NT2/D1 (cell line): ENCODE data around the gene TNFRSF14.

Experiments used
- DNase-seq: peaks from one replicate; pipeline ENCODE4 v3.0.0-alpha.2; 2011; ENCODE audit warnings: low read depth, low spot score
- H3K27me3 ChIP-seq: 2 replicates; pipeline ENCODE4 v1.6.0; 2011; ENCODE audit warnings: mild to moderate bottlenecking; ENCODE audit not compliant: insufficient read length, insufficient read depth
- H3K36me3 ChIP-seq: 2 replicates; pipeline ENCODE4 v1.6.1; 2011; ENCODE audit warnings: mild to moderate bottlenecking, low read length, mixed read lengths; ENCODE audit not compliant: insufficient read depth, insufficient read length
- H3K4me1 ChIP-seq: 2 replicates; pipeline ENCODE4 v1.5.1; 2011; ENCODE audit not compliant: insufficient read depth, insufficient read length
- H3K4me3 ChIP-seq: 2 replicates; pipeline ENCODE4 v1.5.1; 2011; ENCODE audit warnings: low read depth; ENCODE audit not compliant: insufficient read length
- H3K9ac ChIP-seq: 2 replicates; pipeline ENCODE4 v1.6.0; 2011; ENCODE audit warnings: low read depth; ENCODE audit not compliant: insufficient read length
- H3K9me3 ChIP-seq: 2 replicates; pipeline ENCODE4 v1.5.1; 2011; ENCODE audit warnings: mild to moderate bottlenecking, low read length; ENCODE audit not compliant: insufficient read depth
- SUZ12 ChIP-seq: IDR thresholded peaks from 2 replicates; pipeline ENCODE4 v1.6.1; 2011; ENCODE audit not compliant: insufficient read length, insufficient read depth; ENCODE audit errors: extremely low read depth
- YY1 ChIP-seq: IDR thresholded peaks from 2 replicates; pipeline ENCODE4 v1.6.1; 2011; ENCODE audit not compliant: insufficient read length, insufficient read depth
- ZNF274 ChIP-seq: IDR thresholded peaks from 2 replicates; pipeline ENCODE4 v1.6.1; 2011; ENCODE audit warnings: mild to moderate bottlenecking, low read depth, low read length

The TNFRSF14 gene

GRCh38 chr1:2518528-2518927 lies 37.6 kb upstream of the TNFRSF14 start:
- Histone ChIP-seq H3K27me3 (no peaks in the 10 kb centered on the region), H3K4me1 (peaks cover 3% of the 10 kb centered on the region), H3K9ac (no peak overlapping the region), H3K9me3 (no peaks in the 10 kb centered on the region), H3K4me3 (no peak overlapping the region), H3K36me3 (peaks cover 80% of the 10 kb centered on the region)
- TF ChIP-seq SUZ12 (no peak), ZNF274 (no peak), YY1 (no peak)
- DNase-seq, result no peak

- H3K4me3 ChIP-seq, result no peak overlapping the region
- H3K36me3 ChIP-seq, result peaks cover 78% of the 10 kb centered on the region
- TF ChIP-seq ZNF274 (no peak), SUZ12 (no peak), YY1 (no peak)
- no peak overlapping the region for H3K9ac ChIP-seq
- H3K27me3 ChIP-seq, result no peaks in the 10 kb centered on the region
- H3K4me1 ChIP-seq, result peaks cover 3% of the 10 kb centered on the region
- H3K9me3 ChIP-seq, result no peaks in the 10 kb centered on the region
- no peak for DNase-seq
Observed at GRCh38 chr1:2519029-2519685, 37.0 kb upstream of the TNFRSF14 start.

GRCh38 chr1:2519729-2520128 lies 36.4 kb upstream of the TNFRSF14 start:
- Histone ChIP-seq H3K4me1 (peaks cover 4% of the 10 kb centered on the region), H3K36me3 (peaks cover 74% of the 10 kb centered on the region), H3K9me3 (no peaks in the 10 kb centered on the region), H3K4me3 (no peak overlapping the region), H3K27me3 (no peaks in the 10 kb centered on the region), H3K9ac (no peak overlapping the region)
- no peak for TF ChIP-seq SUZ12
- TF ChIP-seq YY1, result no peak
- no peak for TF ChIP-seq ZNF274
- DNase-seq, result no peak

GRCh38 chr1:2520206-2520605 lies 36.0 kb upstream of the TNFRSF14 start:
- Histone ChIP-seq H3K9ac (no peak overlapping the region), H3K4me3 (no peak overlapping the region), H3K9me3 (no peaks in the 10 kb centered on the region), H3K36me3 (peaks cover 73% of the 10 kb centered on the region), H3K27me3 (no peaks in the 10 kb centered on the region), H3K4me1 (peaks cover 9% of the 10 kb centered on the region)
- TF ChIP-seq SUZ12 (no peak), YY1 (no peak), ZNF274 (no peak)
- no peak for DNase-seq

- TF ChIP-seq ZNF274 (no peak), YY1 (no peak), SUZ12 (no peak)
- DNase-seq, result no peak
- peaks cover 69% of the 10 kb centered on the region for H3K36me3 ChIP-seq
- H3K27me3 ChIP-seq, result no peaks in the 10 kb centered on the region
- peaks cover 11% of the 10 kb centered on the region for H3K4me1 ChIP-seq
- H3K9ac ChIP-seq, result no peak overlapping the region
- no peak overlapping the region for H3K4me3 ChIP-seq
- H3K9me3 ChIP-seq, result no peaks in the 10 kb centered on the region
Observed at GRCh38 chr1:2520806-2521205, 35.4 kb upstream of the TNFRSF14 start.

GRCh38 chr1:2522230-2522629 lies 33.9 kb upstream of the TNFRSF14 start:
- H3K4me3 ChIP-seq, result no peak overlapping the region
- TF ChIP-seq SUZ12, result no peak
- TF ChIP-seq YY1, result no peak
- TF ChIP-seq ZNF274, result no peak
- no peaks in the 10 kb centered on the region for H3K9me3 ChIP-seq
- DNase-seq, result no peak
- peaks cover 55% of the 10 kb centered on the region for H3K36me3 ChIP-seq
- peaks cover 15% of the 10 kb centered on the region for H3K4me1 ChIP-seq
- peaks cover 6% of the 10 kb centered on the region for H3K27me3 ChIP-seq
- no peak overlapping the region for H3K9ac ChIP-seq

- Histone ChIP-seq H3K4me3 (no peak overlapping the region), H3K9me3 (no peaks in the 10 kb centered on the region), H3K36me3 (peaks cover 44% of the 10 kb centered on the region), H3K4me1 (peaks cover 20% of the 10 kb centered on the region), H3K9ac (peak overlapping the region; percentile 21), H3K27me3 (peaks cover 17% of the 10 kb centered on the region)
- no peak for DNase-seq
- TF ChIP-seq SUZ12 (no peak), YY1 (no peak), ZNF274 (no peak)
Observed at GRCh38 chr1:2523191-2523890, 32.8 kb upstream of the TNFRSF14 start.
